ENCODE data around the gene MORC1.
"Not testable (repeated sequence)": the region's sequence is repeated elsewhere in the genome, so short reads cannot be mapped to it uniquely, and the experiment has no call there.

Gene MORC1

GRCh38 chr3:109112946-109113760 lies 4.8 kb downstream of the MORC1 start:
- DNase-seq (ENCODE audit: extremely low spot score, insufficient read length, low read depth) (no peak), FAIRE-seq (no peak)

GRCh38 chr3:109109574-109109973 lies 8.4 kb downstream of the MORC1 start:
- FAIRE-seq, result no peak
- DNase-seq (ENCODE audit: extremely low spot score, insufficient read length, low read depth), result no peak

GRCh38 chr3:109098079-109098644 lies 19.8 kb downstream of the MORC1 start:
- FAIRE-seq (no peak), DNase-seq (ENCODE audit: extremely low spot score, insufficient read length, low read depth) (no peak)

- no peak for DNase-seq (ENCODE audit: extremely low spot score, insufficient read length, low read depth)
- FAIRE-seq, result no peak
These were observed 22.8 kb downstream of the MORC1 start for GRCh38 chr3:109095166-109095565.

- FAIRE-seq (no peak), DNase-seq (ENCODE audit: extremely low spot score, insufficient read length, low read depth) (no peak)
These were observed 24.4 kb downstream of the MORC1 start for GRCh38 chr3:109093561-109093960.

- no peak for FAIRE-seq
- no peak for DNase-seq (ENCODE audit: extremely low spot score, insufficient read length, low read depth)
These were observed 26.1 kb downstream of the MORC1 start for GRCh38 chr3:109091846-109092245.

GRCh38 chr3:109089265-109089664 lies 28.7 kb downstream of the MORC1 start:
- no peak for DNase-seq (ENCODE audit: extremely low spot score, insufficient read length, low read depth)
- FAIRE-seq, result no peak

GRCh38 chr3:109081746-109082510 lies 36.0 kb downstream of the MORC1 start:
- peak; percentile 42 for DNase-seq (ENCODE audit: extremely low spot score, insufficient read length, low read depth)
- FAIRE-seq, result peak; percentile 88

- not testable (repeated sequence) for FAIRE-seq; DNase-seq (ENCODE audit: extremely low spot score, insufficient read length, low read depth)
These were observed 37.8 kb downstream of the MORC1 start for GRCh38 chr3:109080090-109080489.

GRCh38 chr3:109073116-109073515 lies 44.8 kb downstream of the MORC1 start:
- FAIRE-seq (no peak), DNase-seq (ENCODE audit: extremely low spot score, insufficient read length, low read depth) (no peak)

GRCh38 chr3:109072194-109072593 lies 45.7 kb downstream of the MORC1 start:
- FAIRE-seq, result peak; percentile 70
- DNase-seq (ENCODE audit: extremely low spot score, insufficient read length, low read depth), result no peak

- FAIRE-seq (peak; percentile 60), DNase-seq (ENCODE audit: extremely low spot score, insufficient read length, low read depth) (no peak)
These were observed 46.4 kb downstream of the MORC1 start for GRCh38 chr3:109071350-109072142.

- no peak for DNase-seq (ENCODE audit: extremely low spot score, insufficient read length, low read depth)
- FAIRE-seq, result no peak
These were observed 47.7 kb downstream of the MORC1 start for GRCh38 chr3:109070211-109070610.

- no peak for DNase-seq (ENCODE audit: extremely low spot score, insufficient read length, low read depth)
- no peak for FAIRE-seq
These were observed 51.1 kb downstream of the MORC1 start for GRCh38 chr3:109066864-109067263.

GRCh38 chr3:109059264-109059663 lies 58.7 kb downstream of the MORC1 start:
- DNase-seq (ENCODE audit: extremely low spot score, insufficient read length, low read depth) (no peak), FAIRE-seq (peak; percentile 70)

GRCh38 chr3:109057616-109058015 lies 60.3 kb downstream of the MORC1 start:
- no peak for FAIRE-seq
- DNase-seq (ENCODE audit: extremely low spot score, insufficient read length, low read depth), result no peak

GRCh38 chr3:109057056-109057455 lies 60.9 kb downstream of the MORC1 start:
- no peak for FAIRE-seq

GRCh38 chr3:109050591-109051167 lies 67.3 kb downstream of the MORC1 start:
- DNase-seq (ENCODE audit: extremely low spot score, insufficient read length, low read depth) (peak; percentile 2), FAIRE-seq (peak; percentile 68)

More at GRCh38 chr3:109057056-109057455, 60.9 kb downstream of the MORC1 start:
- no peak for DNase-seq (ENCODE audit: extremely low spot score, insufficient read length, low read depth)

GRCh38 chr3:109047366-109047765 lies 70.6 kb downstream of the MORC1 start:
- no peak for FAIRE-seq

More at GRCh38 chr3:109047366-109047765, 70.6 kb downstream of the MORC1 start:
- DNase-seq (ENCODE audit: extremely low spot score, insufficient read length, low read depth), result no peak

Data from GM18507 (cell line).